ENCODE measurements around the gene ZSWIM3. TPM values are rescaled to one million over a fixed set of nuclear protein-coding genes. Genes with fewer than 3 reads are reported as not detected.

The ZSWIM3 gene
- total and polyA plus RNA-seq, 2 of the 13 experiments (the other 11 are each of a cell fraction or from before 2014, with no cell fraction given): 5.2 to 5.8 TPM

DNA sequence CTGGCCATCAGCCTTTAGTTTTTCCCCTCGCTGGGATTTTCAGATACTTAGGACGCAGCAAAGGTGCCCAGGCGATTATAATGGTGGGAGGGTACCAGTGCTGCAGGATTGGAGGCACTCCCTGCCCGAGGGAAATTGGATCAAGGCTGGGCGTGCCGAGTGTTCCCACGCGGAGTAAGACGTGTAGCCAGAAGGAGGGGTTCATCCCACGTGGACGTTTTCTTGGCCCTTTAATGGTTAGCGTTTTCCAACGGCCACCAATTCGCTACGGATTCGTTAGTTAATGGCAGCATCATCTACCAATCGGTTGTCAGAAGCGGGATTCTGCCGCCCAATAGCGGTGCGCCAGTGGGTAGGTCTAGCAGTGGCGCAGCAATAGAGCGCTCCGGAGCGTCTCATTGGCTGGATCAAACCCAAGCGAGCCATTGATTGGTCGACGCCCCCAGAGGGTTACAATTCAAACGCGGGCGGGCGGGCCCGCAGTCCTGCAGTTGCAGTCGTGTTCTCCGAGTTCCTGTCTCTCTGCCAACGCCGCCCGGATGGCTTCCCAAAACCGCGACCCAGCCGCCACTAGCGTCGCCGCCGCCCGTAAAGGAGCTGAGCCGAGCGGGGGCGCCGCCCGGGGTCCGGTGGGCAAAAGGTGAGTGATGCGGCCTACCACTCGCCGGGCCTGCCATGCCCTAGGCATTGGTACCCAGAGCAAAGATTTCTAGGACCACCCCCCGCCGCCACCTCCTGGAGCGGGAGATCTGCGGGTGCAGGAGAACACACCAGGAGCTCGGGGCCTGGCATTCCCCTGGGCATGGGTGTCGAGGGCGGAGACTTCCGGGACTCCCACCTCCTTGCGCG, 45.0 kb upstream of the ZSWIM3 start, which contains the start of gene UBE2C (continued):
- TF ChIP-seq RARG (CRISPR knock-in tag; IDR thresholded peaks at IDR 0.05; ENCODE audit: low read depth): no peak
- TF ChIP-seq ZNF20 (CRISPR knock-in tag; IDR thresholded peaks at IDR 0.05): no peak
- TF ChIP-seq SOX5 (CRISPR knock-in tag; IDR thresholded peaks at IDR 0.05; ENCODE audit: borderline replicate concordance): no peak
- TF ChIP-seq, protein P1, sequence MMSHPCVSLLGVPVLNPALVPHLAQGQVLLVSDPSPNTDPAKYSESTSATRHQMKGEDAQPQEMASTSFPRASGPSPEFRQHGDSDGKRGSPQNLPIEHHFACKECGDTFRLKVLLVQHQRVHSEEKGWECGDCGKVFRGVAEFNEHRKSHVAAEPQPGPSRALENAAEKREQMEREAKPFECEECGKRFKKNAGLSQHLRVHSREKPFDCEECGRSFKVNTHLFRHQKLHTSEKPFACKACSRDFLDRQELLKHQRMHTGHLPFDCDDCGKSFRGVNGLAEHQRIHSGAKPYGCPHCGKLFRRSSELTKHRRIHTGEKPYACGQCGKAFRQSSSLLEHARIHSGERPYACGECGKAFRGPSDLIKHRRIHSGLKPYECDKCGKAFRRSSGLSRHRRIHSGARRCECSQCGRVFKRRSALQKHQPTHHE (CRISPR knock-in tag; IDR thresholded peaks at IDR 0.05; ENCODE audit: borderline replicate concordance): no peak
- TF ChIP-seq, protein P2, sequence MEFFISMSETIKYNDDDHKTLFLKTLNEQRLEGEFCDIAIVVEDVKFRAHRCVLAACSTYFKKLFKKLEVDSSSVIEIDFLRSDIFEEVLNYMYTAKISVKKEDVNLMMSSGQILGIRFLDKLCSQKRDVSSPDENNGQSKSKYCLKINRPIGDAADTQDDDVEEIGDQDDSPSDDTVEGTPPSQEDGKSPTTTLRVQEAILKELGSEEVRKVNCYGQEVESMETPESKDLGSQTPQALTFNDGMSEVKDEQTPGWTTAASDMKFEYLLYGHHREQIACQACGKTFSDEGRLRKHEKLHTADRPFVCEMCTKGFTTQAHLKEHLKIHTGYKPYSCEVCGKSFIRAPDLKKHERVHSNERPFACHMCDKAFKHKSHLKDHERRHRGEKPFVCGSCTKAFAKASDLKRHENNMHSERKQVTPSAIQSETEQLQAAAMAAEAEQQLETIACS (CRISPR knock-in tag; IDR thresholded peaks at IDR 0.05): no peak
- no peak for TF ChIP-seq ZNF205 (CRISPR knock-in tag; IDR thresholded peaks at IDR 0.05)
- no peak for TF ChIP-seq SUZ12 (IDR thresholded peaks at IDR 0.05; ENCODE audit: low read depth, low read length)
- TF ChIP-seq HOXA3 (CRISPR knock-in tag; IDR thresholded peaks at IDR 0.05): peak; percentile 74; the same call in 1 of the 2 replicates
- no peak; the same call in 1 of the 2 replicates for TF ChIP-seq MIER2 (CRISPR knock-in tag; IDR thresholded peaks at IDR 0.05)
- TF ChIP-seq ZNF629 (CRISPR knock-in tag; conservative IDR thresholded peaks at IDR 0.05): no peak
- TF ChIP-seq KDM2A (CRISPR knock-in tag; IDR thresholded peaks at IDR 0.05; ENCODE audit: borderline replicate concordance, low read depth): peak; percentile 88
- TF ChIP-seq SMAD1 (CRISPR knock-in tag; IDR thresholded peaks at IDR 0.05; ENCODE audit: borderline replicate concordance, low read depth): peak; percentile 29; the same call in 1 of the 2 replicates
- no peak for TF ChIP-seq SNAI1 (CRISPR knock-in tag; IDR thresholded peaks at IDR 0.05; ENCODE audit: borderline replicate concordance)
- TF ChIP-seq GATAD2A (CRISPR knock-in tag; IDR thresholded peaks at IDR 0.05): no peak
- TF ChIP-seq, protein P3, sequence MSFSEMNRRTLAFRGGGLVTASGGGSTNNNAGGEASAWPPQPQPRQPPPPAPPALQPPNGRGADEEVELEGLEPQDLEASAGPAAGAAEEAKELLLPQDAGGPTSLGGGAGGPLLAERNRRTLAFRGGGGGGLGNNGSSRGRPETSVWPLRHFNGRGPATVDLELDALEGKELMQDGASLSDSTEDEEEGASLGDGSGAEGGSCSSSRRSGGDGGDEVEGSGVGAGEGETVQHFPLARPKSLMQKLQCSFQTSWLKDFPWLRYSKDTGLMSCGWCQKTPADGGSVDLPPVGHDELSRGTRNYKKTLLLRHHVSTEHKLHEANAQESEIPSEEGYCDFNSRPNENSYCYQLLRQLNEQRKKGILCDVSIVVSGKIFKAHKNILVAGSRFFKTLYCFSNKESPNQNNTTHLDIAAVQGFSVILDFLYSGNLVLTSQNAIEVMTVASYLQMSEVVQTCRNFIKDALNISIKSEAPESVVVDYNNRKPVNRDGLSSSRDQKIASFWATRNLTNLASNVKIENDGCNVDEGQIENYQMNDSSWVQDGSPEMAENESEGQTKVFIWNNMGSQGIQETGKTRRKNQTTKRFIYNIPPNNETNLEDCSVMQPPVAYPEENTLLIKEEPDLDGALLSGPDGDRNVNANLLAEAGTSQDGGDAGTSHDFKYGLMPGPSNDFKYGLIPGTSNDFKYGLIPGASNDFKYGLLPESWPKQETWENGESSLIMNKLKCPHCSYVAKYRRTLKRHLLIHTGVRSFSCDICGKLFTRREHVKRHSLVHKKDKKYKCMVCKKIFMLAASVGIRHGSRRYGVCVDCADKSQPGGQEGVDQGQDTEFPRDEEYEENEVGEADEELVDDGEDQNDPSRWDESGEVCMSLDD (CRISPR knock-in tag; IDR thresholded peaks at IDR 0.05; ENCODE audit: borderline replicate concordance): 0 out of 2 replicates have a peak, but pooled peaks have one; percentile 24
- TF ChIP-seq, protein P4, sequence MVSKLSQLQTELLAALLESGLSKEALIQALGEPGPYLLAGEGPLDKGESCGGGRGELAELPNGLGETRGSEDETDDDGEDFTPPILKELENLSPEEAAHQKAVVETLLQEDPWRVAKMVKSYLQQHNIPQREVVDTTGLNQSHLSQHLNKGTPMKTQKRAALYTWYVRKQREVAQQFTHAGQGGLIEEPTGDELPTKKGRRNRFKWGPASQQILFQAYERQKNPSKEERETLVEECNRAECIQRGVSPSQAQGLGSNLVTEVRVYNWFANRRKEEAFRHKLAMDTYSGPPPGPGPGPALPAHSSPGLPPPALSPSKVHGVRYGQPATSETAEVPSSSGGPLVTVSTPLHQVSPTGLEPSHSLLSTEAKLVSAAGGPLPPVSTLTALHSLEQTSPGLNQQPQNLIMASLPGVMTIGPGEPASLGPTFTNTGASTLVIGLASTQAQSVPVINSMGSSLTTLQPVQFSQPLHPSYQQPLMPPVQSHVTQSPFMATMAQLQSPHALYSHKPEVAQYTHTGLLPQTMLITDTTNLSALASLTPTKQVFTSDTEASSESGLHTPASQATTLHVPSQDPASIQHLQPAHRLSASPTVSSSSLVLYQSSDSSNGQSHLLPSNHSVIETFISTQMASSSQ (IDR thresholded peaks at IDR 0.05; ENCODE audit: low read depth): no peak
- TF ChIP-seq, protein P4 (CRISPR knock-in tag; IDR thresholded peaks at IDR 0.05; ENCODE audit: borderline replicate concordance): no peak; the same call in 1 of the 2 replicates
- TF ChIP-seq, protein P5, sequence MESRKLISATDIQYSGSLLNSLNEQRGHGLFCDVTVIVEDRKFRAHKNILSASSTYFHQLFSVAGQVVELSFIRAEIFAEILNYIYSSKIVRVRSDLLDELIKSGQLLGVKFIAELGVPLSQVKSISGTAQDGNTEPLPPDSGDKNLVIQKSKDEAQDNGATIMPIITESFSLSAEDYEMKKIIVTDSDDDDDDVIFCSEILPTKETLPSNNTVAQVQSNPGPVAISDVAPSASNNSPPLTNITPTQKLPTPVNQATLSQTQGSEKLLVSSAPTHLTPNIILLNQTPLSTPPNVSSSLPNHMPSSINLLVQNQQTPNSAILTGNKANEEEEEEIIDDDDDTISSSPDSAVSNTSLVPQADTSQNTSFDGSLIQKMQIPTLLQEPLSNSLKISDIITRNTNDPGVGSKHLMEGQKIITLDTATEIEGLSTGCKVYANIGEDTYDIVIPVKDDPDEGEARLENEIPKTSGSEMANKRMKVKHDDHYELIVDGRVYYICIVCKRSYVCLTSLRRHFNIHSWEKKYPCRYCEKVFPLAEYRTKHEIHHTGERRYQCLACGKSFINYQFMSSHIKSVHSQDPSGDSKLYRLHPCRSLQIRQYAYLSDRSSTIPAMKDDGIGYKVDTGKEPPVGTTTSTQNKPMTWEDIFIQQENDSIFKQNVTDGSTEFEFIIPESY (CRISPR knock-in tag; IDR thresholded peaks at IDR 0.05): peak; percentile 84

Measured in HepG2 (cell line).